ENCODE data around the gene AGR2. TPM values are rescaled to one million over a fixed set of nuclear protein-coding genes. Genes with fewer than 3 reads are reported as not detected.

The AGR2 gene
- total RNA-seq, 4 donors from 2014 or later: not detected

DNA sequence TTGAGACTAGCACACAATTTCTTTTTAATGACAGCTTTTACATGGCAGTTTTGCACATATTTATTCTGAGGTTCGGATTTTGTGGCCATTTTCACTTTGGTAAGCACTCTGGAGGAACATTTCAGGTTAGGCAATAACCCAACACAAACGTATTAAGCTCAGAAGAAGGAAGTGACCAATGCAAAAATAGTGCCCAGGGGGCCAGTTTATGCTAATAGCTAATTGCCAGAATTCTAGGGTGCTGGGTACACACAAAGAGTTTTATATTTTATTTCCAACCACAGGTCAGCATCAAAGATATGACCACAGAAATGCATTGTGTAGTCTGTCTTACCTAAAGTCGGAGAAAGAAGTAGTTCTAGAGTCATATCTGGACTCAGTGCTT is 8.4 kb upstream of the AGR2 start:
- H3K27me3 ChIP-seq: no peaks in the 10 kb centered on the region
- peak in 1 of 2 donors; percentile 20 for DNase-seq (ENCODE audit: low spot score in 2 of 2)
- TF ChIP-seq EP300 (IDR thresholded peaks at IDR 0.05) (peak in 1 of 2 donors; percentile 30), POLR2A (IDR thresholded peaks at IDR 0.05) (no peak)
- TF ChIP-seq, protein P1, sequence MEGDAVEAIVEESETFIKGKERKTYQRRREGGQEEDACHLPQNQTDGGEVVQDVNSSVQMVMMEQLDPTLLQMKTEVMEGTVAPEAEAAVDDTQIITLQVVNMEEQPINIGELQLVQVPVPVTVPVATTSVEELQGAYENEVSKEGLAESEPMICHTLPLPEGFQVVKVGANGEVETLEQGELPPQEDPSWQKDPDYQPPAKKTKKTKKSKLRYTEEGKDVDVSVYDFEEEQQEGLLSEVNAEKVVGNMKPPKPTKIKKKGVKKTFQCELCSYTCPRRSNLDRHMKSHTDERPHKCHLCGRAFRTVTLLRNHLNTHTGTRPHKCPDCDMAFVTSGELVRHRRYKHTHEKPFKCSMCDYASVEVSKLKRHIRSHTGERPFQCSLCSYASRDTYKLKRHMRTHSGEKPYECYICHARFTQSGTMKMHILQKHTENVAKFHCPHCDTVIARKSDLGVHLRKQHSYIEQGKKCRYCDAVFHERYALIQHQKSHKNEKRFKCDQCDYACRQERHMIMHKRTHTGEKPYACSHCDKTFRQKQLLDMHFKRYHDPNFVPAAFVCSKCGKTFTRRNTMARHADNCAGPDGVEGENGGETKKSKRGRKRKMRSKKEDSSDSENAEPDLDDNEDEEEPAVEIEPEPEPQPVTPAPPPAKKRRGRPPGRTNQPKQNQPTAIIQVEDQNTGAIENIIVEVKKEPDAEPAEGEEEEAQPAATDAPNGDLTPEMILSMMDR (IDR thresholded peaks at IDR 0.05): no peak
- 48 to 63% methylated on average over 3 of the region's 3 CpGs for WGBS, 2 donors
- peaks cover 0 to 25% (median 2%) of the 10 kb centered on the region in 4 donors for H3K4me1 ChIP-seq
- no peaks in the 10 kb centered on the region for H3K9me3 ChIP-seq
- no peak overlapping the region for H3K4me3 ChIP-seq
- H3K27ac ChIP-seq: no peak overlapping the region
- H3K36me3 ChIP-seq: no peaks in the 10 kb centered on the region

DNA sequence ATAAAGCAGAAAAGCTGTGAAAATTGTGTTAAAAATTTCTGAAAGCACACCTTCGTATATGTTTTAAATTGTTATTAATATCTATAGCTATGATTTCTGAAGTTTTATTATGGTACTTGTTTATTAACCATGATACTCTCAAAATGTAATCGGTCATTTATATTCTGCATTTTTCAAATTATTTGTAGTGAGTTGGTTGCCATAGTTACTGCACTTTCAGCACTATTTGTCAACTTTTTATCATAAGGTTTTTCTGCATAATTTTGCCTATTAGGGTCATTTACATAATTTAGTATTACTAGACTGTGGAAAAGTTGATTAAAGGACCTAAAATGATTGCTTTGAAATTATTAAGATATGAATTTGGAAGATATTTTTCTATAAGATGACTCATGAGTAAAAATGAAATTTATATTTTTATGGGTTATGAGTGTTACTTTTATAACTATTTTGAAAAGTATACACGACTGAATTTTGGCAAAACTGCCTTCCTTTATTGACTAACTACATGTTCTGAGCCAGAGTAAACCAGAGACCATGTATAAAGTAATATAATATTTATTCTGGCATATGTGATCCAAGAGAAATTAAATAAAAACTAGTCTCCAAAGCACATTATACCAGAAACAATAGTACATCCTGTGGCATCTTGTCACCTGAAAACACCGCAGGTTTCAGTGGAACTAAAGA is 7.9 kb upstream of the AGR2 start:
- Histone ChIP-seq H3K27me3 (no peaks in the 10 kb centered on the region), H3K4me3 (no peak overlapping the region), H3K9me3 (no peaks in the 10 kb centered on the region), H3K4me1 (peaks cover 0 to 19% (median 2%) of the 10 kb centered on the region in 4 donors), H3K36me3 (no peaks in the 10 kb centered on the region), H3K27ac (no peak overlapping the region)
- 66 to 72% methylated on average over 4 of the region's 4 CpGs for WGBS, 2 donors
- TF ChIP-seq EP300 (IDR thresholded peaks at IDR 0.05) (no peak), POLR2A (IDR thresholded peaks at IDR 0.05) (no peak)
- TF ChIP-seq, protein P1 (IDR thresholded peaks at IDR 0.05): no peak
- no peak for DNase-seq (ENCODE audit: low spot score in 2 of 2)

DNA sequence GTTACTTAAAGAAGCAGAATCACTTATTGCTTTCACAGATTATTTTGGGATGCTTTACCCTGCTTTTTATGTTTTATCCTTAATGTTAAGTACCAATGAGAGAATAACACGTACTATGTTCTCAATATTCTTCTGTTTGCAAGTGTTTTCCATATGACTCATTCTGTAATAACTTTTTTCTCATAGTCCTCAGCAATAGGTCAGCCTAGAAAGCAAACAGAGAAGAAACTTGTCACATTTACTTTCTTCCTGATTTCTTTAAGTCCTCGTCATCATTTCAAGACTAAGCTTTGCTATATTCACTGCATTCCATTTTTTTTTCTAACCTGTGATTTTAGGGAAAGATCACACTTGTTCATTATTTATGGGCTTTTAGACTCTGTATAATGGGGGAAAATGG is 6.8 kb upstream of the AGR2 start:
- Histone ChIP-seq H3K4me1 (peaks cover 0 to 19% (median 2%) of the 10 kb centered on the region in 4 donors), H3K4me3 (no peak overlapping the region), H3K27ac (peak overlapping the region in 1 of 4 donors; percentile 4), H3K9me3 (no peaks in the 10 kb centered on the region), H3K36me3 (no peaks in the 10 kb centered on the region), H3K27me3 (no peaks in the 10 kb centered on the region)
- whole genome bisulfite sequencing, 2 donors: 41 to 49% methylated on average over 2 of the region's 2 CpGs
- no peak for TF ChIP-seq EP300 (IDR thresholded peaks at IDR 0.05)
- TF ChIP-seq POLR2A (IDR thresholded peaks at IDR 0.05): no peak
- TF ChIP-seq, protein P1 (IDR thresholded peaks at IDR 0.05): no peak
- no peak for DNase-seq (ENCODE audit: low spot score in 2 of 2)

DNA sequence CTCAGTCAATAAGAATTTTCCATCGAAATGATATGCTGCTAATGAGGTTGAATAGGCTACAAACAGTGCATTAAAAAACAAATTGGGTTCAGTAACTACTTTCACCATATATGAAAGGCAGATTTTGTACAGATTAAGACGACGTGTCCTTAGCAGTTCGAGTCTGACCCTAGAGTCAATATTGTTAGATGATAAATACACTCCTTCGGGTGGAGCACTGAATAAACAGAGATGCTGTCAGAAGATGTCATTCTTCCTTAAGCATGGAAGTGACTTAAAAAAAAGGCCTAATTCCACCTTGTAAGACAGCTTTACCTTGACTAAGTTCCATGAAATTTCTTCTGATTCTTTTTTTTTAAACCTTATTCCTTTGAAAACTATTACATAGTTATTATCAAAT is 5.8 kb upstream of the AGR2 start:
- TF ChIP-seq, protein P1 (IDR thresholded peaks at IDR 0.05): no peak
- Histone ChIP-seq H3K4me1 (peaks cover 0 to 19% (median 2%) of the 10 kb centered on the region in 4 donors), H3K9me3 (no peaks in the 10 kb centered on the region), H3K36me3 (no peaks in the 10 kb centered on the region), H3K4me3 (no peak overlapping the region), H3K27ac (no peak overlapping the region), H3K27me3 (no peaks in the 10 kb centered on the region)
- WGBS, 2 donors: 83 to 87% methylated on average over 5 of the region's 5 CpGs
- no peak for DNase-seq (ENCODE audit: low spot score in 2 of 2)

DNA sequence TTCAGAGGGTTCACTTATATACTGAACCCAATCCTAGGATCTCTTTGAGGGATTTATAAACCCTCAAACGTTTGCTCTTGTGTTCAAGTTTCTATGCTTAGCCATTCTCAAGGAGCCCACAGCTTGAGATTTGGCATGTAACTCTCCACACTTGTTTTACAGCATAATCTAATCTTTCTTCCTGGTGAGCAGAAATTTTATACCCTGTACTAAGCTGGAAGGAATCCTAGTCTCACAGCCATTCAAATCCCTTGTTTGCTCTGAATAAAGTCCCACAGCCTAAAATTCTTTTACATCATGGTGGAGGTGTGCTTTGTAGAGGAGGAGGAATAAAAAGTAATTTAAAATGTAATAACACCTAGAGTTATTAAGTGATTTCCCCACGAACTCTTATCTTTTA is 5.3 kb upstream of the AGR2 start:
- no peaks in the 10 kb centered on the region for H3K36me3 ChIP-seq
- no peak overlapping the region for H3K4me3 ChIP-seq
- H3K27me3 ChIP-seq: no peaks in the 10 kb centered on the region
- H3K4me1 ChIP-seq: peaks cover 0 to 19% (median 2%) of the 10 kb centered on the region in 4 donors
- DNase-seq (ENCODE audit: low spot score in 2 of 2): no peak
- 66 to 76% methylated on average over 2 of the region's 2 CpGs for WGBS, 2 donors
- H3K27ac ChIP-seq: no peak overlapping the region
- TF ChIP-seq POLR2A (IDR thresholded peaks at IDR 0.05) (no peak), EP300 (IDR thresholded peaks at IDR 0.05) (no peak)
- TF ChIP-seq, protein P1 (IDR thresholded peaks at IDR 0.05): no peak
- H3K9me3 ChIP-seq: no peaks in the 10 kb centered on the region

Measured in tibial nerve (tissue), 4 donors.